ENCODE results near the gene MFSD2A. TPM values are rescaled to one million over a fixed set of nuclear protein-coding genes. Genes with fewer than 3 reads are reported as not detected.
"Not testable (repeated sequence)": the region's sequence is repeated elsewhere in the genome, so short reads cannot be mapped to it uniquely, and the experiment has no call there.

The MFSD2A gene
- total RNA-seq (1 to 10 TPM in 1 of 2 experiments, under 1 TPM in 1; 0.81 to 1.4 TPM), polyA plus RNA-seq (under 1 TPM in 1 of 3 donors, not detected in 2; 0.22 TPM), total RNA-seq (1.6 to 52.7 (median 5.0) reads per million in 6 experiments)

- peak within 1 kb of the TSS in 9 of 10 donors; percentile 15 to 92 (median 79) for H3K27ac Mint-ChIP-seq
- DNase-seq (peak; percentile 75 to 91 (median 83)), ATAC-seq (peak; percentile 95 to 96)
Observed at GRCh38 chr1:39954870-39955546, at the start of gene MFSD2A. Gene MFSD2A, plus strand, starts transcription at chr1:39955145. Its CDS starts 148 bp downstream, at chr1:39955293.

GRCh38 chr1:39905172-39905571 lies 49.8 kb upstream of the MFSD2A start:
- peaks cover 4 to 24% (median 23%) of the 10 kb centered on the region in 3 donors for H3K36me3 Mint-ChIP-seq
- H3K27me3 Mint-ChIP-seq, result peaks cover 17 to 81% (median 51%) of the 10 kb centered on the region in 5 donors
- POLR2A ChIA-PET, result no interaction called here
- ATAC-seq, result no peak
- peaks cover 0 to 14% (median 5%) of the 10 kb centered on the region in 4 donors for H3K4me1 Mint-ChIP-seq
- no peak for DNase-seq
- H3K4me3 Mint-ChIP-seq, result no peak overlapping the region
- H3K9me3 Mint-ChIP-seq, result peaks cover 0 to 29% (median 10%) of the 10 kb centered on the region in 9 donors
- no peak overlapping the region for H3K27ac Mint-ChIP-seq

More at GRCh38 chr1:39954870-39955546, at the start of gene MFSD2A:
- H3K4me1 Mint-ChIP-seq, result peaks cover 17 to 31% (median 23%) of the 10 kb centered on the region in 4 donors
- POLR2A ChIA-PET, result interaction anchor here (0.6 to 1.9 kb wide), 3 partner anchors 35 to 85 kb away, joined by 3 to 9 read pairs (median 5); partner anchors contain the start of gene CAP1
- no peaks in the 10 kb centered on the region for H3K36me3 Mint-ChIP-seq
- H3K27me3 Mint-ChIP-seq, result no peaks in the 10 kb centered on the region
- H3K9me3 Mint-ChIP-seq, result no peaks in the 10 kb centered on the region
- H3K4me3 Mint-ChIP-seq, result peak within 1 kb of the TSS; percentile 87 to 97 (median 92)

- peaks cover 0 to 8% (median 0%) of the 10 kb centered on the region in 4 donors for H3K4me1 Mint-ChIP-seq
- peaks cover 4 to 24% (median 24%) of the 10 kb centered on the region in 3 donors for H3K36me3 Mint-ChIP-seq
- DNase-seq, result no peak
- peaks cover 0 to 29% (median 10%) of the 10 kb centered on the region in 9 donors for H3K9me3 Mint-ChIP-seq
- no peak for ATAC-seq
- POLR2A ChIA-PET, result no interaction called here
- H3K27ac Mint-ChIP-seq, result no peak overlapping the region
- H3K27me3 Mint-ChIP-seq, result peaks cover 19 to 83% (median 50%) of the 10 kb centered on the region in 5 donors
- peak overlapping the region in 1 of 10 donors; percentile 9 for H3K4me3 Mint-ChIP-seq
Observed at GRCh38 chr1:39907528-39908453, 47.2 kb upstream of the MFSD2A start.

- DNase-seq, result no peak
Observed at GRCh38 chr1:39908534-39908933, 46.4 kb upstream of the MFSD2A start.

GRCh38 chr1:39910263-39910662 lies 44.7 kb upstream of the MFSD2A start:
- peaks cover 17 to 59% (median 35%) of the 10 kb centered on the region in 5 donors for H3K27me3 Mint-ChIP-seq
- H3K4me1 Mint-ChIP-seq, result peaks cover 0 to 6% (median 0%) of the 10 kb centered on the region in 4 donors
- peaks cover 4 to 24% (median 24%) of the 10 kb centered on the region in 3 donors for H3K36me3 Mint-ChIP-seq
- peaks cover 0 to 29% (median 10%) of the 10 kb centered on the region in 9 donors for H3K9me3 Mint-ChIP-seq
- ATAC-seq, result no peak
- H3K4me3 Mint-ChIP-seq, result no peak overlapping the region
- POLR2A ChIA-PET, result no interaction called here
- no peak overlapping the region for H3K27ac Mint-ChIP-seq
- no peak for DNase-seq

More at GRCh38 chr1:39908534-39908933, 46.4 kb upstream of the MFSD2A start:
- Mint-ChIP-seq H3K27ac (no peak overlapping the region), H3K4me3 (no peak overlapping the region), H3K4me1 (peaks cover 0 to 6% (median 0%) of the 10 kb centered on the region in 4 donors), H3K36me3 (peaks cover 4 to 24% (median 24%) of the 10 kb centered on the region in 3 donors), H3K27me3 (peaks cover 19 to 76% (median 44%) of the 10 kb centered on the region in 5 donors), H3K9me3 (peaks cover 0 to 29% (median 10%) of the 10 kb centered on the region in 9 donors)
- POLR2A ChIA-PET, result interaction anchor here (0.5 kb wide), 1 partner anchor 124 kb away, joined by 3 read pairs; no protein-coding TSS in a partner anchor
- ATAC-seq, result no peak

- Mint-ChIP-seq H3K36me3 (peaks cover 4 to 15% (median 15%) of the 10 kb centered on the region in 3 donors), H3K27me3 (peaks cover 6 to 41% (median 22%) of the 10 kb centered on the region in 5 donors), H3K9me3 (peaks cover 0 to 18% (median 6%) of the 10 kb centered on the region in 9 donors)
- H3K27ac Mint-ChIP-seq, DNase-seq, H3K4me3 Mint-ChIP-seq, H3K4me1 Mint-ChIP-seq, POLR2A ChIA-PET, ATAC-seq: not testable (repeated sequence)
Observed at GRCh38 chr1:39913136-39913535, 41.8 kb upstream of the MFSD2A start.

- no peak for ATAC-seq
- POLR2A ChIA-PET, result no interaction called here
- H3K27me3 Mint-ChIP-seq, result peaks cover 2 to 18% (median 9%) of the 10 kb centered on the region in 5 donors
- DNase-seq, result no peak
- H3K4me1 Mint-ChIP-seq, result no peaks in the 10 kb centered on the region
- H3K4me3 Mint-ChIP-seq, result no peak overlapping the region
- no peaks in the 10 kb centered on the region for H3K9me3 Mint-ChIP-seq
- H3K27ac Mint-ChIP-seq, result no peak overlapping the region
- no peaks in the 10 kb centered on the region for H3K36me3 Mint-ChIP-seq
Observed at GRCh38 chr1:39915499-39916129, 39.3 kb upstream of the MFSD2A start.

GRCh38 chr1:39917825-39918224 lies 37.1 kb upstream of the MFSD2A start:
- ATAC-seq (no peak), DNase-seq (no peak)
- H3K27me3 Mint-ChIP-seq, result peaks cover 0 to 9% (median 5%) of the 10 kb centered on the region in 5 donors
- H3K36me3 Mint-ChIP-seq, result no peaks in the 10 kb centered on the region
- no peak overlapping the region for H3K4me3 Mint-ChIP-seq
- H3K9me3 Mint-ChIP-seq, result no peaks in the 10 kb centered on the region
- no peaks in the 10 kb centered on the region for H3K4me1 Mint-ChIP-seq
- no peak overlapping the region for H3K27ac Mint-ChIP-seq
- POLR2A ChIA-PET, result interaction anchor here (0.7 kb wide), 1 partner anchor 226 kb away, joined by 4 read pairs; no protein-coding TSS in a partner anchor

- ATAC-seq (peak; percentile 97 to 99), DNase-seq (peak; percentile 7 to 72 (median 36))
- Mint-ChIP-seq H3K4me1 (no peaks in the 10 kb centered on the region), H3K27ac (no peak overlapping the region), H3K36me3 (no peaks in the 10 kb centered on the region), H3K27me3 (peaks cover 0 to 9% (median 5%) of the 10 kb centered on the region in 5 donors), H3K4me3 (no peak overlapping the region), H3K9me3 (no peaks in the 10 kb centered on the region)
- POLR2A ChIA-PET, result interaction anchor here (1.1 to 1.2 kb wide), 2 partner anchors 36 to 121 kb away, joined by 3 to 4 read pairs; partner anchors contain the start of gene CAP1
Observed at GRCh38 chr1:39919545-39919944, 35.4 kb upstream of the MFSD2A start.

GRCh38 chr1:39922251-39922688 lies 32.7 kb upstream of the MFSD2A start:
- ATAC-seq (no peak), DNase-seq (no peak)
- H3K4me1 Mint-ChIP-seq, result peaks cover 0 to 9% (median 3%) of the 10 kb centered on the region in 4 donors
- H3K36me3 Mint-ChIP-seq, result no peaks in the 10 kb centered on the region
- H3K27me3 Mint-ChIP-seq, result peaks cover 0 to 6% (median 4%) of the 10 kb centered on the region in 5 donors
- POLR2A ChIA-PET, result no interaction called here
- no peaks in the 10 kb centered on the region for H3K9me3 Mint-ChIP-seq
- H3K27ac Mint-ChIP-seq, result no peak overlapping the region
- no peak overlapping the region for H3K4me3 Mint-ChIP-seq

GRCh38 chr1:39925721-39926342 lies 29.1 kb upstream of the MFSD2A start:
- POLR2A ChIA-PET, result no interaction called here
- H3K27ac Mint-ChIP-seq, result peak overlapping the region in 2 of 10 donors; percentile 25 to 28
- no peaks in the 10 kb centered on the region for H3K9me3 Mint-ChIP-seq
- DNase-seq, result no peak
- H3K36me3 Mint-ChIP-seq, result no peaks in the 10 kb centered on the region
- no peak overlapping the region for H3K4me3 Mint-ChIP-seq
- H3K27me3 Mint-ChIP-seq, result peaks cover 0 to 2% (median 0%) of the 10 kb centered on the region in 5 donors
- ATAC-seq, result no peak
- peaks cover 0 to 9% (median 3%) of the 10 kb centered on the region in 4 donors for H3K4me1 Mint-ChIP-seq

Measured in naive thymus-derived CD8-positive, alpha-beta T cell (primary cell).